GM21717 (cell line): ENCODE measurements around the gene CYP11A1.

Experiments
- ATAC-seq: cut with Tn5 transposase; IDR thresholded peaks from one replicate; pipeline ENCODE4 v1.9.1; 2021; ENCODE audit warnings: mild to moderate bottlenecking, moderate library complexity; ENCODE audit not compliant: unreplicated experiment

Gene CYP11A1

GRCh38 chr15:74328331-74329056, 39.0 kb downstream of the CYP11A1 start:
- ATAC-seq, result no peak

GRCh38 chr15:74327756-74328155, 39.7 kb downstream of the CYP11A1 start:
- ATAC-seq, result no peak

DNA sequence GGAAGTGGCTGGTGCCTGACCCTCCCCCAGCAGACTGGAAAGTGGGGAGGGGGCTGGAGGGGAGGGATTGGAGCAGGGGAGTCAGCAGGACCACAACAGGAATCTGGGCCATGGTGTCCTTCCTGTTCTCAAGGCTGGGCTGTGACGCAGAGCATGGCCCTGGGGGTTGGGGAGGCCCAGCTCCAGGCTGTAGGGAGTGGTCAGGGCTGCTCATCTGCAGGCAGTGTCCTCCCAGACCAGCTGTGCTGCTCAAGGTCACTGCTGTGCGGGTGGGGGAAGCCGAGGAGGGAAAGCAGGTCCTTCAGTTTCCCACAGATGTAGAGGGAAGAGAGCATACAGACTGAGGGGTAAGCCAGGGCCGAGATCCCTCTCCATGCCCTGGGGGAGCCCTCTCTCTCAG, 40.7 kb downstream of the CYP11A1 start:
- no peak for ATAC-seq

GRCh38 chr15:74324714-74325113, 42.7 kb downstream of the CYP11A1 start:
- ATAC-seq, result no peak

DNA sequence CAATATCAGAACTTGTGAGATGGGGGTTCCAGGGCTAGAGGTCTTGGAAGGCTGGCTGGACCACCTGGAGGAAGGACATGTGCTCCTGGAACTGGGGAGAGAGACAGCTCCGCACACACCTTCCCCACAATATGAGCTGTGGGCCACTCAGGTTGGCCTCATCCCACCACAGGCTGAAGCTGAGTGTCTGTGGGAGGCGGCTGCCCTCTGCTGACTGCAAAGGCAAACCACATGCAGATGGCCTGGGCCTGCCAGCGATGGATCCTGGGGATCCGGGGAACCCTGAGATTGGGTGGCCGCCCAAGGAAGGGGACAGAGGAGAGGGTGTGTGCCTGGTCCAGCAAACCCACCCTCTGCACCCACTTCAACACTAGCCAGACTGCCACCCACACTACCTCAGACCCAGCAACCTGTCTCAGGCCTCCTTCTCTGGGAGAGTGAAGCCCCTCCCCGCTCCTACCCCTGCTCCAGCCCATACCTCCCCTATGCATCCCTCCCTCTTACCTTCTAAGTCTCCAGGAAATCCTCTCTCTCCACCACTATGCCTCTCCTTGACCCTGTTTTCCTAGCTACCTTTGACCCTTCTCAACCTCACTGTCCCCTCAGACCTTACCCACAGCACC, 44.8 kb downstream of the CYP11A1 start:
- no peak for ATAC-seq

DNA sequence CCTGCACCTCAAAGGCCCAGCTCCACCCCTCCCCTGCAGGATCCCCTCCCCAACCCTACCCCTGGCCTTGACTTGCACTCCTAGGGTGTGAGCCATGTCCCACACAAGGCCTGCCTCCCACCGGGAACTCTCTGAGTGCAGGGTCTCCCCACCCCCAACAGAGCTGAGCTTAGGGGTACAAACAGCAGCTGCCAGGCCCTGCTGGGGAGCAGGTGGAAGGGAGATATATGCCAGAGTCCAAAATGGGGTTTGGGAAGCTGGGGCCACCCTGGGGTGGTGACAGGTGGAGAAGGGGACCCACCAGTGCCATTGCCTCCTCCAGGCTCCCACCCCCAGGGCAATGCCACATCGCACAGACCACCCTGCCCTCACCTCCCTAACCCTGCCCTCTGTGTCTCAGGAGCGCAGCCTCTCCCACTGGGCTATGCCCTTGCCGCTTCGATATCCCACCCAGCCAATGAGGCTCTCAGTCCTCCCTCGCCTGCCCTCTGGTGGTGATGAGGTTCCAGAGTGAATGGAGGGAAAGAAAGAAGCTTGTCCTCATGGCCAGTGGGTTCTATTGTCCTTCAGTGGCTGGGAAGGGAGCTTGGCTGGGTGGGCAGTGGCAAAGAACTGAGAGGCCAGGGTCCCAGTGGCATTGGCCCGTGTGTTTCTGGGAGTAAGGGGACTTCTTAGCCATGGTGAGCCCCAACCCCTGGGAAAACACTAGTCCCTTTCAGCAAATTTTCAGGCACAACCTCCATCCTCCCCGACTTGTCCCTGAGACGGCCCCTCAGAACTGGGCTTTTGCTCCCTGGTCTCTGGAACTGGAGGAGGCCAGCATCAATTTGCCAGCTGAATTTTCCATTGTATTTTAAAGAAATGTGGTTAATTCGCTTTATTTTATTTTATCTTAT, 46.8 kb downstream of the CYP11A1 start:
- no peak for ATAC-seq

GRCh38 chr15:74319596-74320351, 47.7 kb downstream of the CYP11A1 start:
- no peak for ATAC-seq

DNA sequence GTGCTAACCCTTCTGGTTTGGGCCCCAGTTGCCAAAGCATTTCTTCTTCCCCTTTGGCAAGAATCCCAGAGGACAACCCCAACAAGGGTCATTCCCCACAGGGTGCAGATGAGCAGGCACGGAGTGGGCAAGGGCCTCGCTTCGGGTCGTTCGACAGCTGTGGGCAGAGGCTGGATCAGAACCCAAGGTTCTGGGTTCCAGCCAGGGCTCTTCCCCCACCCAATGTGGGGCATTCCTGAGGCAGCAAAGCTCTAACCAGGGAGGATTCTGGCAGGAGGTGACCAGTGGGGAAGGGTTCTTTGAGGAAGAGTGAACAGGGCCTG, 48.3 kb downstream of the CYP11A1 start:
- no peak for ATAC-seq

DNA sequence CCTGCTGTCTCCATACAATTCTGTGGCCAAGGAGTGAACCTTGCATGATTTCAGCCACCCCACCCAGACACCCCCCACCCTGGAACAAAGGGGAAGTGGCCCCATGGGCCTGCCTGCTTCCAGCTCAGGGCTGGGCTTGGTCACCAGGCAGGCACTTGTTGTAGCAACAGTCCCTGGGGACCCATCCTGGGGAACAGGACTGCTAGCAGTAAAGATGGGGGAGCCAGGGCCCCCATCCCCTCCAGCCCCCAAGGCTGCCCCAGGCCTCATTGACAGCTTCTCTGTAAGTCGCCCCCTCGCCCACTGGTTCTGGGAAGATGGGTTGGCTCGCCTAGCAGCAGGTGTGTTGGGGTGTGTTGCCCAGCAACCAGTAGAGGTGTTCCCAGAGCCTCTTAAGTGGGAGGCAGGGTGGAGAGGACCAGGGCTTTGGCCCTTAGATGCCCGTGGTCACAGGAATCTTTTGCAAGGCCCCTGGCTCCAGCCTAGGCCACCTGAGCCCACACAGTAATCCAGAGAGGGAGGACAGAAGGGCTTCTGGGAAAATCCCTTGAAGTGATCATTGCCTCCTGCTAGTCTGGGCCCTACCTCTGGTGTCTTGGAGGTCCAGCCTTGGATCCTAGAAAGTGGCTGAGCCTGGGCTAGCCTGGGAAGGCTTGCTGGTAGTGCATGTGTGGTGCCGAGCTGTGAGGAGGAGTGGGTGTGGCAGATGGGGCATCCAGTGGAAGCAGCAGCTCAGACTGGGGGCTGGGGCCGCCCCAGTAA, 48.9 kb downstream of the CYP11A1 start:
- ATAC-seq, result no peak

DNA sequence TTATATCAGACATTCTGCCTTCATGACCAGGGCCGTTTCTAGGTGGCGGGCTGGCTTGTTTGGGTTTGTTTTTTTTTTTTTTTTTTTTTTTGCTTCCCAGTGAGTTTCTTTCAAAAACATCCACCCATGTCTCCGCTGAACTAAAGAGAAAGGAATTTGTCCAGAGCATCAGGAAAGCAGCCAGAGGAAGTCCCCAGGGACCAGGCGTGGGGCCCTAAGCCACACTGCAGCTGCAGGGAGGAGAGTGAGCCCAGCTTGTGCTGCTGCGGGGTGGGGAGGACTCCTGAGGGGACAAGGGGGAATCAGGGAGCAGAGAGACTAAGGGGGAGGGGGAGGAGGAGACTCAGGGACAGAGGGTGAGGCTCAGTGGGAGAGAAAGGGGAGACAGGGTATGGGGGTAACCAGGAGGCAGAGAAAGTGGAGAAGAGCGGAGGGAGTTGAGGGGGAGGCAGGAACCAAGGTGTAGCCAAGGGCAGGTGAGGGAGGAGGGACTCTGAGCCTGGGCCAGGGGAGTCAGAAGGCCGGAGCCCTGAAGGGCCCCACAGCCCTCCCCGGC, 49.5 kb downstream of the CYP11A1 start:
- no peak for ATAC-seq

- no peak for ATAC-seq
These were observed 51.3 kb downstream of the CYP11A1 start for GRCh38 chr15:74316141-74316540.

- no peak for ATAC-seq
These were observed 51.8 kb downstream of the CYP11A1 start for GRCh38 chr15:74315626-74316025.

DNA sequence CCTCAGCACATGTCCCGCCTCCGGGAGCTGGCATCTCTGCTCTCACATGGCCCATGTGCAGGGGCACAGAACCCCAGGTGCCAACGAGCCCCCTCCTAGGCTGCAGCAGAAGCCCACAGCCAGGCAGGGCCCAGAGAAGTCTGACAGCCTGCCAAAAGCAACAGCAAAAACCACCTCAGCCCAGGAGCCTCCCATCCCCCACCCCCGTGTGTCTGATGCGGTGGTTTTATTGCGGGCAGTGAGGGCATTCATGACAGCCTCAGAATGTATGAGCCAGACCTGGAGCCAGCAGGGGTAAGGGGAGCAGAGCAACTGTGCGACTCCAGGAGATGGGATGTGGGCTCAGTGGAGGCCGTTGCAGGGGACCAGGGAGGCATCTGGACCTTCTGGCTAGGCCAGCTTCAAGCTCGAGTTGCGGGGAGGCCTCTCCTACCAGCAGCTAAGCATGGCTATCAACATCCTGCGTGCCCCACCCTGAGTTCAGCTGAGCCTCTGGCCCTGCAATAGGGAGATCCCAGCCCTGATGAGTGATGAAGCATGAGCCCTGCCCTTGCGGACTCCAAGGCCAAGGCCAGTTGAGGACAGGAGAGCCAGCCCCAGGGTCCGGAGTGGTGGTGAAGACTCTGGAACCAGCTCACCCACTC, 52.5 kb downstream of the CYP11A1 start:
- ATAC-seq, result no peak

DNA sequence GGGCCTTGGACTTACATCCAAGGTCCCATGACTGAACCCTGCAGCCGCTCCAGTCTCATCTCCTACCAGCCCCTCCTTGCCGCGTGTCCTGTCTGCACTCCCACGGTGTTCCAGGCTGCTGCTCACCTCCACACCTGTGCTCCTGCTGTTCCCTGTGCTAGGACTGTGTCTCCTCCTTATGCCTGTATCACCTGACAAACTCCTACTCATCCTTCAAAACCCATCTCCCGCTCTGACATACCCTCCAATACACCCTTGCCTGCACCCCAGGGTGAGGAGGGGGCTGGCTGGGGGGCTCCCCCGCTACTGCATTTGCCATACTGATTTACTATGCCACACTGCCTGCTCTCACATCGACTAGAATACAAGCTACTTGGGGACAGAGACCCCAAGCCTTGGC, 53.6 kb downstream of the CYP11A1 start:
- ATAC-seq, result no peak

DNA sequence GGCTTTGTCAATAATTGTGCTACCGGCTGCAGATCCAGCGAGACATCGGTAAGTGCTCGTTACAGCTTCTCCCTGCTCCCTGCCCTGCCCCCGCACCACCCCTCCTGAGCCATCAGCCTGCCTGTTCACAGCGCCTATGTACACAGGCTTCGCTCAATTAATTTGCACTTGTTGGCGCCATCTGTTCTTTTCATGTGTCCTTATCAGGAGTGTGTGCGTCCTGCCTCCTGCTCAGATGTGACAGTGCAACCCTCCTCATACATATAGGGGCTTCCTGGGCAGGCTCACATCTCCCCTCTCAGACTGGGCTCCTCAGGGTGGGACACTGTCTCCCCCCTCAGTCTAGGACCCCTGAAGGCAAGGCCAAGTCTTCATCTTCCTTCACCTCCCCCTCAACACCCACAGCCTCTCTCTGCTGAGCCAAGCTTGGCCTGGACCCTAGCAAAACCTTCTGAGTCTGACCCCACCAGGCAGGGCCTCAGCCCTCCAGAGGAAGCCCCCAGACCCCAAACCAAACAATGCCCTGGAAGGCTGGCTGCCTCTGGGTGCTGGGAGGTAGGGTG, 54.9 kb downstream of the CYP11A1 start:
- ATAC-seq, result no peak

DNA sequence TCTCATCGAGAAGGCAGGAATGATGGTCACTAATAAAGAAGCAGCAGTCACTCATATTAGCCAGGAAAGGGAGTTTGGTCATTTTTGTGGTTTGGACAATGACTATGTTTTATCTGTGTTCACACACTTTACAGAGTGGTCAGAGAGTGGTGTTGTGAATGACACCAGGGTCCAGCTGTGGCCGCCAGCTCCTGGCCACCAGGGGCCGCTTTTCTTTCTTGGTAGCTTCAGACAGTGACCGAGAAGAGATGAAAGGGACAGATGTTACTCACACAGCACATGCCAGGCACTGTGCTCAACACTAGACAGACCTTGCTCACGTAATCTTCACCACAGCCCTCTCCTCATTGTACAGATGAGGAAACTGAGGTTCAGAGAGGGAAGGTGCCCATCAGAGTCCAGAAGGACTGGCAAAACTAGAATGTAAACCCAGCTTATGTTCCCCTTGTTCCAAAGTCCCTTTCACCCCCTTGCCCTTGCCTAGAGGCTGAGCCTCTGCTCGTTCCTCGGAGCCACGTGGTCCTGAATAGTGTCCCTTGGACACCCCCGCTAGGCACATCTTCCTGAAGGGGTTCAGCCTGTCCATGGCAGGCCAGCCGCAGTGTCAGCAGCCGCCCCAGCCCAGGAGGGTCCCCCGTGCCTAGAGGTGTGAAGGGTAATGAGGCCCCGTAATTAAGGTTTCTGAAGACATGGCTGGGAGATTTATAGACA, 55.6 kb downstream of the CYP11A1 start:
- ATAC-seq, result no peak

GRCh38 chr15:74307827-74308811, 59.3 kb downstream of the CYP11A1 start:
- no peak for ATAC-seq
